Gastroesophageal sphincter (tissue), 4 donors: ENCODE measurements around the gene BHLHE23. TPM values are rescaled to one million over a fixed set of nuclear protein-coding genes. Genes with fewer than 3 reads are reported as not detected.

Experiments used
- ATAC-seq: fragments of 150-250 bp; one replicate; pipeline ENCODE4 v1.9.1; 2016; ENCODE audit warnings: mild to moderate bottlenecking, moderate library complexity
- H3K27ac ChIP-seq, 4 donors: fragments of 200-600 bp; sonication (generic) in 3 of 4; 1 replicate in 3 of 4; 2 replicates in 1 of 4; pipeline ENCODE4 v1.5.1; 2016 to 2019
- H3K27me3 ChIP-seq: fragments of 200-600 bp; sonication (generic); one replicate; pipeline ENCODE4 v1.5.1; 2019
- H3K36me3 ChIP-seq, 2 donors: fragments of 200-600 bp; sonication (generic); one replicate each; pipeline ENCODE4 v1.5.1; 2019; ENCODE audit warnings: control low read depth in 1 of 2
- H3K4me1 ChIP-seq, 3 donors: fragments of 200-600 bp; sonication (generic); 1 replicate in 2 of 3; 2 replicates in 1 of 3; pipeline ENCODE4 v1.5.1; 2016 to 2019; ENCODE audit warnings: control low read depth in 2 of 3
- H3K4me3 ChIP-seq, 2 donors: fragments of 200-600 bp; sonication (generic); one replicate each; pipeline ENCODE4 v1.5.1; 2019; ENCODE audit warnings: mild to moderate bottlenecking in 1 of 2, moderate library complexity in 1 of 2
- H3K9me3 ChIP-seq, 3 donors: fragments of 200-600 bp; sonication (generic); one replicate each; pipeline ENCODE4 v1.5.1; 2017 to 2019; ENCODE audit warnings: control low read depth in 2 of 3
- CTCF ChIP-seq, 4 experiments: fragments of 200-600 bp in 2 of 4; fragments of 450-650 bp in 2 of 4; sonication (generic) in 1 of 4; IDR thresholded peaks; one replicate each; pipeline ENCODE4 v1.5.1; 2017 to 2019; ENCODE audit warnings: antibody characterized with exemption in 4 of 4, mild to moderate bottlenecking in 2 of 4, moderate library complexity in 2 of 4
- EP300 ChIP-seq: sonication (generic); formaldehyde crosslinking; IDR thresholded peaks from one replicate; pipeline ENCODE4 v1.6.1; 2017; ENCODE audit warnings: antibody characterized with exemption, mild to moderate bottlenecking
- POLR2A ChIP-seq, 2 donors: fragments of 450-650 bp; IDR thresholded peaks; one replicate each; pipeline ENCODE4 v1.6.1; 2017; ENCODE audit warnings: antibody characterized with exemption in 2 of 2, mild to moderate bottlenecking in 2 of 2, moderate library complexity in 1 of 2
- POLR2AphosphoS5 ChIP-seq: sonication (generic); formaldehyde crosslinking; IDR thresholded peaks from one replicate; pipeline ENCODE4 v1.6.1; 2017; ENCODE audit warnings: antibody characterized with exemption
- WGBS, 2 donors: methylation state at CpG; one replicate each; pipeline ENCODE4 v1.1.5; 2018; ENCODE audit warnings: low coverage in 1 of 2; 5-methylcytosine and 5-hydroxymethylcytosine counted together
- total RNA-seq, 4 donors: library from RNA; depleted of rRNA; stranded (reverse); fragments of >200 nt; gene quantifications; one replicate each; pipeline ENCODE4 v1.1.0, GENCODE V29; 2016

The BHLHE23 gene
- total RNA-seq, 4 donors from 2014 or later = not detected

GRCh38 chr20:62987114-62987513 is 19.6 kb downstream of the BHLHE23 start:
- Histone ChIP-seq H3K27ac (no peak overlapping the region), H3K27me3 (peaks cover 88% of the 10 kb centered on the region), H3K4me3 (no peak overlapping the region), H3K4me1 (no peaks in the 10 kb centered on the region), H3K36me3 (no peaks in the 10 kb centered on the region), H3K9me3 (no peaks in the 10 kb centered on the region)
- 44% methylated on average over 9 of the region's 10 CpGs; no CpG with 5 or more reads in 1 of the 2 donors for WGBS, 2 donors
- TF ChIP-seq CTCF (IDR thresholded peaks at IDR 0.05) (no peak), POLR2A (IDR thresholded peaks at IDR 0.05) (no peak), POLR2AphosphoS5 (no peak), EP300 (no peak)
- no peak for ATAC-seq

GRCh38 chr20:62986257-62986800 is 20.4 kb downstream of the BHLHE23 start:
- ATAC-seq = no peak
- WGBS, 2 donors = 85 to 100% methylated on average over 3 to 6 of the region's 6 CpGs

GRCh38 chr20:62985444-62985778 is 21.4 kb downstream of the BHLHE23 start:
- no peaks in the 10 kb centered on the region for H3K36me3 ChIP-seq
- TF ChIP-seq CTCF (IDR thresholded peaks at IDR 0.05) = no peak
- no peak for TF ChIP-seq POLR2A (IDR thresholded peaks at IDR 0.05)
- TF ChIP-seq EP300 = no peak
- no peak for TF ChIP-seq POLR2AphosphoS5
- no peak overlapping the region for H3K4me3 ChIP-seq
- ATAC-seq = no peak
- no peak overlapping the region for H3K27ac ChIP-seq
- H3K9me3 ChIP-seq = no peaks in the 10 kb centered on the region
- no peaks in the 10 kb centered on the region for H3K4me1 ChIP-seq
- WGBS, 2 donors = no CpG with 5 or more reads among the region's 14 CpGs
- peaks cover 88% of the 10 kb centered on the region for H3K27me3 ChIP-seq

More at GRCh38 chr20:62986257-62986800, 20.4 kb downstream of the BHLHE23 start:
- TF ChIP-seq CTCF (IDR thresholded peaks at IDR 0.05) (no peak), EP300 (no peak), POLR2A (IDR thresholded peaks at IDR 0.05) (no peak), POLR2AphosphoS5 (no peak)
- Histone ChIP-seq H3K9me3 (no peaks in the 10 kb centered on the region), H3K27me3 (peaks cover 88% of the 10 kb centered on the region), H3K4me3 (no peak overlapping the region), H3K27ac (no peak overlapping the region), H3K4me1 (no peaks in the 10 kb centered on the region), H3K36me3 (no peaks in the 10 kb centered on the region)

- H3K36me3 ChIP-seq = no peaks in the 10 kb centered on the region
- H3K27ac ChIP-seq = no peak overlapping the region
- H3K9me3 ChIP-seq = no peaks in the 10 kb centered on the region
- no peak for ATAC-seq
- H3K4me3 ChIP-seq = no peak overlapping the region
- WGBS, 2 donors = 63 to 67% methylated on average over 5 to 9 of the region's 18 CpGs
- no peak for TF ChIP-seq POLR2AphosphoS5
- TF ChIP-seq POLR2A (IDR thresholded peaks at IDR 0.05) = no peak
- no peak for TF ChIP-seq EP300
- no peak for TF ChIP-seq CTCF (IDR thresholded peaks at IDR 0.05)
- peaks cover 90% of the 10 kb centered on the region for H3K27me3 ChIP-seq
- H3K4me1 ChIP-seq = no peaks in the 10 kb centered on the region
These were observed 21.9 kb downstream of the BHLHE23 start for GRCh38 chr20:62984666-62985443.

- Histone ChIP-seq H3K27ac (no peak overlapping the region), H3K36me3 (no peaks in the 10 kb centered on the region), H3K4me1 (no peaks in the 10 kb centered on the region), H3K9me3 (no peaks in the 10 kb centered on the region), H3K27me3 (peaks cover 99% of the 10 kb centered on the region), H3K4me3 (no peak overlapping the region)
- 90% methylated on average over 2 of the region's 6 CpGs; no CpG with 5 or more reads in 1 of the 2 donors for WGBS, 2 donors
- TF ChIP-seq CTCF (IDR thresholded peaks at IDR 0.05) (no peak), EP300 (no peak), POLR2A (IDR thresholded peaks at IDR 0.05) (no peak), POLR2AphosphoS5 (no peak)
- no peak for ATAC-seq
These were observed 23.6 kb downstream of the BHLHE23 start for GRCh38 chr20:62983210-62983609.
